ENCODE data around the gene BACH2.
"Not testable (repeated sequence)": the region's sequence is repeated elsewhere in the genome, so short reads cannot be mapped to it uniquely, and the experiment has no call there.

BACH2 gene

DNA sequence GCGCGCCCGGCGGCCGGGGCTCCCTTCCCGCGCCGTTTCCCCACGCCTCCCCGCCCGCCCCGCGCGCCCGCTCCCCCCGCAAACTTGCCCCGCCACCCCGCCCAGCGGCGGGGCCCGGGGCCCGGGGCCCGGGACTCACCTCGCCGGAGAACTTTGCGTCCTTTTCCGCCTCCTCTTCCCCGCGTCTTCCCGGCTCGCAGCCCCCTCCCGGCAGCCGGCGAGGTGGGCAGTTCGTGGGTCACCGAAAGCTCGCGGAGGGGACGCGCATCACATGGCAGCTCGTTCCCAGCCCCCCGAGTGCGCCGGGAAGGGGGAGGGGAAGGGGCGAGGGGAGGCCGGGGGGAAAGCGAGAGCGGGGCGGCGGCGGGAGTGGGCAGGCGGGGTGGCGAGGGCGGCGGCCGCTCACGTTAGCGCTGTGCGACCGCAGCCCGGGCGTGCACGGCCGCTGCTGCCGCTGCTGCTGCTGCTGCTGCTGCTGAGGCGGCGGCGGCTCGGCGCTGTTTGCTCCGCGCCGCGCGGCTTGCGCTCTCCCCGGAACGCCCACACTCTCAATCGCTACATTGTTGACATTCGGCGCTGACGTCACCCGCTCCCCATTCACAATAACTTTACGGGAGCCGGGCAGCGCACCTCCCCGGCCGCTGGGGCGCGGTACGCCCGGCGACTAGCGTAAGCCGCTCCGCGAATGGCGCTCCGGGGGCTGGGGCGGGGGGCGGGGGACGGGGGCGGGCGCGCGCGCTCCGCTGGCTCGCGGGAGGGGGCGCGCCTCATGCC, at the start of gene BACH2:
Gene BACH2, minus strand, starts transcription at position 503 of the 774 bp plus-strand sequence. CDS start 287,999 bp downstream, outside the sequence.
- DNase-seq, result peak; percentile 70

DNA sequence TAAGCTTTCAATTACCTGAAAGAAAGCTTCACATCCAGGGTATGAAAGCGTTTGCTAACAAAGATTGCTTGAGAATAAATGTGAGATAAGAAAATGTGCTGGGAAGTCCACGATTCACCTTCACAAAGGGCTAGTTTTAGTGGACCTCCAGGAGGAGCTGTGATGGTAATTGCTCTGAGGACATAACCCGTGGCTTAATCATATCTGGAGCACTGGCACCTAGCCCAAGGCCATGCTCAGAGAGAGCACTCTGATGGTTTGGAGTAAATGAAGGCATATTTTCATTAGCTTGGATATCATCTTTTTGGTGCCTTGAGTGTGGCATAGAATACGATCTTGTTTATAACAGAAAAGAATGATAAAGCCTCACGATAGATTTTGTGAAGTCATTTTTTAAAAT, 46.9 kb upstream of the BACH2 start:
- DNase-seq, result no peak

DNA sequence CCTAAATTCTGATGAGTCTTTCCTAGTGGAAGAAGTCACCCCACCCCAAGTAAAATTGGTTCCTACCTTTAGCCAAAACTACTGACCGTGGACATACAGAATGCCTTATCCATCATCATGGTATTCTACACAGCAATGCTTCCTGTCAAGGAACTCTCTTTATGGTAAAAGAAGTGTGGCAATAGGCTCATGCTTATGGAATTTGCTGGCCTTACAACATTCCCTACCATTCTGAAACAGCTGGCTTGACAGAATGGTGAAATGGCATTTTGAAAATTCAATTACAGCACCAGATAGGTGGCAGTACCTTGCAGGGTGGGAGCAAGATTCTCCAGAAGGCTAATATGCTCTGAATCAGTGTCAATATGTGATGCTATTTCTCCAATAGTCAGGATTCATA, 41.8 kb upstream of the BACH2 start:
- no peak for DNase-seq

DNA sequence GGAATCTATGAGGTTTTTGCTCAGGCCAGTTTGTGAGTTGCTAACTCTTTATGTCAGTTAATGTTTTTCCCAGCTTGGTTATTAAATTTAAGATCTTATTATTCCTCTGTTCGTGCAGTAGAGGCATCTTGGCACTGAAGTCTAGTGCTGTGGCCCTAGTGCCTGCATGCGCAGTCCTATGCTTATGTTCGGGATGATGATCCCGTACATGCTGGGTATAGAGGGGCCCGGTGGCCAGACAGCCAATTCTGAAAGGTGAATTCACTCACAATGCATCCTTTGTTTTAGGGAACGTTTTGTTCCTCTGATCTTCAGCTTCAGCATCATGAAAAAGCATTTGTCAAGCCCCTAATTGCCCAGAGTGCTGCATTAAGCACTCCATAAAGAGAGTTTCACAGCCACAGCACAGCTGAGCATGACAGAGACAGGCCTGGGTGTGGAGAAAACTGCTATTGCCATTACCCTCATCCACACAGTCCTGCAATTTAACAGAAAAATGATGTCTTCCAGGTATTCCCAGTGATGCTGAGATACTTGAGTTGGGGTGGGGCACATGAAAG, 39.8 kb upstream of the BACH2 start:
- no peak for DNase-seq

DNA sequence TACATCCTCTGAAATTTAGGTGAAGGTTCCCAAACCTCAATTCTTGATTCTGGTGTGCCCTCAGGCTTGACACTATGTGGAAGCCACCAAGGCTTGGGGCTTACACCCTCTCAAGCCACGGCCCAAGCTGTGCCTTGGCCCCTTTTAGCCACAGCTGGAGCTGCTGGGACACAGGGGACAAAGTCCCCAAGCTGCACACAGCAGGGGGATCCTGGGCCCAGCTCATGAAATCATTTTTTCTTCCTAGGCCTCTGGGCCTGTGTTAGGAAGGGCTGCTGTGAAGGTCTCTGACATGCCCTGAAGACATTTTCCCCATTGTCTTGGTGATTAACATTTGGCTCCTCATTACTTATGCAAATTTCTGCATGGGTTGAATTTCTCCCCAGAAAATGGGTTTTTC, 37.3 kb upstream of the BACH2 start:
- DNase-seq, result no peak

DNA sequence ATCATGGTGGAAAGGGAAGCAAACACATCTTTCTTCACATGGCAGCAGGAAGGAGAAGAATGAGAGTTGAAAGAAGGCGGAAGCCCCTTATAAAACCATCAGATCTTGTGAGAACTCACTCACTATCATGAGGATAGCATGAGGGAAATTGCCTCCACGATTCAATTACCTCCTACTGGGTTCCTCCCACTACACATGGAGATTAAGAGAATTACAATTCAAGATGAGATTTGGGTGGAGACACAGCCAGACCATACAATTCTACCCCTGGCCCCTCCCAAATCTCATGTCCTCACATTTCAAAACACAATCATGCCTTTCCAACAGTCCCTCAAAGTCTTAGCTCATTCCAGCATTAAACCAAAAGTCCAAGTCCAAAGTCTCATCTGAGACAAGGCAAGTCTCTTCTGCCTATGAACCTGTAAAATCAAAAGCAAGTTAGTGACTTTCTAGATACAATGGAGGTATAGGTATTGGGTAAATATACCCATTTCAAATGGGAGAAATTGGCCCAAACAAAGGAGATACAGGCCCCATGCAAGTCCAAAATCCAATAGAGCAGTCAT, 36.4 kb upstream of the BACH2 start:
- DNase-seq, result not testable (repeated sequence)

DNA sequence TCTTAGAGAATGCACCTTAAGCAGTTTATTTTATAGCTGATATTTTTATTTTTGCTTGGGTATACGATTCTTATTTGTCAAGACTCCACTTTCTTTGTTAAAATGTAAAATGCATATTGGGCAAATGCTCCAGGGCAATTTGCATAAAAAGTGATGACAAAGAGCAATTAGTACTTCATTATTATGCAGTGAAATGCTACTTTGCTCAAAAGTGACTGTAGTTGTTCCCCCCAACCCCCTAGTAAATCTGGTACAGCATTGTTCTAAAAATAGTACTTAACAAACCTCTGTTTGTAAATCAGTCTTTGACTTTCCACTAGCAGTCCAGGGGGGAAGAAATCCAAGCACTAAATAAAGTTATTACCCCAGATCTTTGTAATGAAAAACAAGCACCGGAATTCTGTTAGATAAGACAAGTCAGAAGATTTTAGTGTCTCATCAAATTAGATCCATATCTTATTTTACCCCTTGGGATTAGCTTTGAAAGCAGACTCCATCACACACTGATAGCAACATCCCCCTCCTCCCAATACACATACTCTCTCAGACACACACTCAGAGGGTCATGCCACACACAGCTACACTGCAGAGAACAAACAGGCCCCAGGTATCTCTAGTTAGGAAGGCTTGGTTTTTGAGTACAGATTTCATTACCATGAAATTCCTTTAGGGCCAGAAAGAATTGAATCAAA, 32.9 kb upstream of the BACH2 start:
- DNase-seq, result no peak

DNA sequence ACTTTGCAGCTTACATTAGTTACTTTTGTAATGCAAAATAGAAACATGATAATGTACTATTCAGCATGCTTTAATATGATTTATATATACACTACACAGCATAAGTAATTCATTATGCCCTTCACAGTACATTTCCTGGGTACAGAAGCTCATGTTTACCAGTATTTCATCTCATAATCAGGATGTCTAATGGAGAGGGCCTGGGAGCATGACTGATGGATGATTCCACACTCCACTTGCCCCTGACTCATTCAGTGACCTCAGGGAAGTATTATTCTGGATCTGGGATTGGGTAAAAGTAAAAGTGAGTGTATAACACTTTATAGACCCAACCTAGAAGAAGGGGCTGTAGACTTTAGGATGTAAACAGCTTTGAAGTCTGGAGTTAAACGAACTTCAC, 31.4 kb upstream of the BACH2 start:
- no peak for DNase-seq

DNA sequence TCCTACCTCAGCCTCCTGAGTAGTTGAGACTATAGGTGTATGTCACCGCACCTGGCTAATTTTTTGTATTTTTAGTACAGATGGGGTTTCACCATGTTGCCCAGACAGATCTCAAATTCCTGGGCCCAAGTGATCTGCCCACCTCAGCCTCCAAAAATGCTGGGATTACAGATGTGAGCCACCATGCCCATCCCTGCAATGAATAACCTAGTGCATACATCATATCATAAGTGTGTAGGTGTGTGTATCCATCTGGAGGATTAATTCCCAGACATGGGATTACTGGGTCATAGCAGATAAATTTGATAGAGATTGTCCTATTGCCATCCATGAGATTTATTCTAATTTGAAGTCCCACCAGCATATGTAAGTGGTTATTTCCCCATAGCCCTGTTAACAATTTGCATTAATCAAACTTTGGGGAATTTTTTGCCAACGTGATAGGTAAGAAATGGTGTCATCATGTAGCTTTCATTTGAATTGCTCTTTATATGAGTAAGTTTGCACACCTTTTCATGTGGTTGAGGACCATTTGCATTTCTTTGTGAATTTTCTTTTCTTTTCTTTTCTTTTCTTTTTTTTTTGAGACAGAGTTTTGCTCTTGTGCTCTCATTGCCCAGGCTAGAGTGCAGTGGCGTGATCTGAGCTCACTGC, 29.9 kb upstream of the BACH2 start:
- no peak for DNase-seq

DNA sequence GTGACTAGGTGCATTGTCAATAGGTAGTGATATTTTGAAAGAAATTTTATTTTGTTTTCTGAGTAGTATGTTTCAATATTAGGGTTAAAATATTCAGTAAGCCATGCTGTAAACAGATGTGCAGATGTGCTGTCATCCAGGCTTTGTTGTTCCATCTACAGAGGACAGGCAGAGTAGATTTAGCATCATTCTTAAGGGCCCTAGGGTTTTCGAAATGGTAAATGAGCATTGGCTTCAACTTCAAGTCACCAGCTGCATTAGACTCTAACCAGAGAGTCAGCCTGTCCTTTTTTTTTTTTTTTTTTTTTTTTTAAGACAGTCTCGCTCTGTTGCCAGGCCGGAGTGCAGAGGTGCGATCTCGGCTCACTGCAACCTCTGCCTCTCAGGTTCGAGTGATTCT, 27.1 kb upstream of the BACH2 start:
- no peak for DNase-seq

DNA sequence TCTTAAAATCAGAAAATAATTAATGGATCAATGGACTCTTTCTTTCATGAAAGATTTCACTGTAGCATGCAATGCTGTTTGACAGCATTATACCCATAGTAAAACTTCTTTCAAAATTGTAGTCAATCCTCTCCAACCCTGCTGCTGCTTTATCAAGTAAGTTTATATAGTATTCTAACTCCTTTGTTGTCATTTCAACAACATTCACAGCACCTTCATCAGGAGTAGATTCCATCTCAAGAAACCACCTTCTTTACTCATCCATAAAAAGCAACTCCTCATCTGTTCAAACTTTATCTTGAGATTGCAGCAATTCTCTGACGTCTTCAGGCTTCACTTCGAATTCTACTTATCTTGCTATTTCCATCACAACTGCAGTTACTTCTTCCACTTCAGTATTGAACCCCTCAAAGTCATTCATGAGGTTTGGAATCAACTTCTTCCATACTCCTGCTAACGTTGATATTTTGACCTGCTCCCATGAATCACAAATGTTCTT, 26.4 kb upstream of the BACH2 start:
- no peak for DNase-seq

DNA sequence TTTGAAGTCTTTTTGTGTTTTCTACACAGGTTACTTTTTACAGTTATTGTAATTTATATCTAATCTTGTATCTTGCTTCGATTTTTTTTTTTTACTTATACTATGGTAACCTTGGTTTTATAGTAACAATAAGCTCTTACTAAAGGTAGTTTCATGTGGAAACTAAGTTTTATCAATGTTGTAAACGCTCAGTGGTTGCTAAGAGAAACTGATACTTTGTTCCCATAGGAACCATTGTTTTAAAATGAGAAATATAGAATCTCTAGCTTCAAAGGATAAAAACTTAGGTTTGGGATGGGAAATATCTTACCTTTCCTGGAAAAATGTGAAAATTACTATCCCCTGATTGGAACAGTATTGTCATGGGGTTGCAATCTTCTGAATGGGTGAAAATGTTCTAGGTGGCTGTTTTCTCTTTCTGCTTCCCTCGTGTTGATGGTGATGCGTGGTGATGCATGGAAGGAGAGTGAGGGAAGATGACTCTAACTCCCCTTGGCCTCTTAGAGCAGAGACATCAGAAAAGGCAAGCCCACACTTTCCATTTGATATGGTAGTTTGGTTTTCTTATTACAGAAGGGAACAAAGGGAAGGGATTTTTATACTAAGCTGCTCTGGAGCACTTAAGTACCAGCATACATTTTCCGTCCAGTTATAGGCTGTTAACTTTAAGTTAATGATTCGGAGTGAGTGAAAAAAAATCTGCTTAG, 23.5 kb upstream of the BACH2 start:
- DNase-seq, result no peak

DNA sequence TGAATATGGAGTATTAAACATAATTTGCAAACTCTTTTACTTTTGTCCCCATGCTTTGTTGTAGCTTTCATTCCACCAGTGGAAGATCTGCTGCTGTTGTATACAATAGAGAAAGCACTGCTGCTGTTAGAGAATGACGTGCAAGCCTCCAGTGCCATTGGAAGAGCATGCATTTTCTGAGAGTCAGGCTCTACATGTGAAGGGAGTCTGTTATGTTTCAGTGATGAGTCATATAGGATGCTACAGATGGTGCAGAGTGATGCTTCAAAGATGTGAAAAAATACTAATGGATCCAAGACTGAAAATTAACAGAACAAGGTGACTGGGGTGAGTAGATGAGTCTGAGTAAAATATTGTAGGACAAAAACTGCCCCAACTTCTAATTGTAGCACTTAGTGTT, 22.4 kb upstream of the BACH2 start:
- DNase-seq, result no peak

DNA sequence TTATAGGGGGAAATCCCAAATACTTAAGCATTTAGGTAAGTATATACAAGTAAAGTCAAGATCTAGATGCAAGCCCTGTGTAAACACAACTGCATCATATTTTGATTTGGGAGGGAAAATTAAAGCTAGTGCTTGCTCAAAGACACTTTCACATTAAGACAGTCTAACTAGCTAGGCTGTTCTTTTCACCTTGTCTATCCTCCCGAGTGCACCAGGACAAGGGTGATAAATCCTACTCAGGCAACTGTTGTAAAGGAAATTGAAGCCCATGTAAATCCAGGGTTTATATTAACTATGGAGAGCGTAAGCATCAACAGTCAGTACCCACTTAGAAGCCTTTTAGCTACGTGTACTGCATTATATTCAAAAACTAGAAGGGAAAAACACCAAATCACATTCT, 19.3 kb upstream of the BACH2 start:
- no peak for DNase-seq

DNA sequence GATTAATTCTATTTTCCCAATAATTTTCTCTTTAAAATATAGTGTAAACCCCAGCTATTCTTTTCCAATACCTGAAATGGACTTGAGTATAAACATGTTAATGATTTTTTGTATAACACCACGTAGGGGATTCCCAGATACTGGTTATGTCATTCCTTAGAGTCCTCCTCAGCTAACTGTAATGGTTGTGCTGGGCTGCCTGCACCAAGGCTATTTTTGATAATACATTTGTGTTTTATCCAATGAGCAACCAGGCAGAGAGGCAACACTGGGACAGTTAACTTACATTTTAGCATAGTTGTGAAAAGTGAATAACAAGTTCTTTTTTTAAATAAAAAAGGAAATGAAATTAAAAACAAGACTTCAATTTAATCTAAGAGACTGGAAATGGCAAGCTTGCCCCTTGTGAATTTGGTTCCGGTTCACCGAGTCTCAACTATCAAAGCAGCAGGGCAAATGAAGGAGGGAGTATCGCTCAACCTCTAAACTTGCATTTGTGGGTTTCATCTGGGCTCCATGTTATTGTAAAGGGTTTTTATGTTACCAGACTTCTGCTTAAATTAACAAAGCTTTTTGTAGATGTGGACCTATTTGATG, 18.8 kb upstream of the BACH2 start:
- DNase-seq, result no peak

DNA sequence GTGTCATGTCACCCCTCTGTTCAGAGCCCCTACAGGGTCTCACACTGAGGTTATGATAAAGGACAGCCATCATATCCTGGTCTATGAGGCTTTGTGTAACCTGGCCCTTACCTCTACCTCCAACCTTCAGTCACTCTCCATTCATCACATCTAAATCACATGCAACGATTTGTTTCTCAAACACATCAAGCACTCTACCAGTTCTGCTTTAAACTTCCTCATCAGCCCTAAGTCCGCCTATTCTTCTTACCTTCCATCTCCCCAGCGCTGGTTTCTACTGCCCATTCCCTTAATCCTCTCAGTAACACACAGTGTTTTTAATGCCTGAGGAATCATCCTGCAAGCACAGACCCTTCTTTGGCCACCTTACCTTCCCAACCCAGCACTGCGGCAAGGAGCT, 17.9 kb upstream of the BACH2 start:
- no peak for DNase-seq

DNA sequence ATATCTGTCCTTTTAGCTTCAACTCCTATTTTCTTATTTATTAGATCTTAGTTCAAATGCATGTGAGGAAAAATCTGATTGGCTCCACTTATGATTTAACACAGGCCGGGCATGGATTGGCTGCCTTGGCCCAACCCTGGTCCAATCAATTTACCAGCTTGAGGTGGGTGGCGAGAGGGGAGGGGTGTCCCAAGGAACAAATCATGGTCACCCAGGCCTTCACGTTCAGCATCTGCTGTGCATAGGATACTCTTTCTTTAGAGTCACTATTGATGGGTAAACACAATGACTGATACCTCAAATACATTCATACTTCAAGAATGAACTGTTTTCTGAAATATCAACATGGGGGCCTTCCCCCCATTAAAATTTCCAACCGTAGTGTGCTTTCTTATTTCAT, 14.9 kb upstream of the BACH2 start:
- no peak for DNase-seq

DNA sequence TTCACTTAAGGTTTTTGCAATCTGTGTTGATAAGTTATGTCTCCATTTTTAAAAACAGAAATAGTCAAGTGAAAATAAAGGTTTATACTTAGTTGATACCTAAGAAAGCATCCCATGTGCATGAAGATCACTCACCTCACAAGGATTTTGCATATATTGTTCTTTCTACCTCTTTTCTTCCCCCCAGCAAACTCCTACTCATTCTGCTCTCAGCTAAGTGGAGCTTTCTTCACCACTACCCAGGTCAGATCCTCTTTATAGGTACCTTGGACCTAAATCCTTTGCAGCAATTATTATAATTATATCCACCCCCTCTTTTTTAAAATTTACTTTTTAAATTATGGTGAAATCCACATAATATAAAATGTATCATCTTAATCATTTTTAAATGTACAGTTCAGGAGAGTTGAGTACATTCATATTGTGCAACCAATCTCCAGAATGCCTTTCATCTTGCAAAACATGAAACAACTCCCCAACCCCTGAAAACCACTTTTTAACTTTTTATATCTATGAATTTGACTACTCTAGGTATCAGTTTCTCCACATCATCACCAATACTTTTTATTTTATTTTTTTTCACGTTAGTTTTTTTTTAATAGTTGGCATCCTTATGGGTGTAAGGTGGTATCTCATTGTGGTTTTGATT, 9.3 kb upstream of the BACH2 start:
- DNase-seq, result no peak

DNA sequence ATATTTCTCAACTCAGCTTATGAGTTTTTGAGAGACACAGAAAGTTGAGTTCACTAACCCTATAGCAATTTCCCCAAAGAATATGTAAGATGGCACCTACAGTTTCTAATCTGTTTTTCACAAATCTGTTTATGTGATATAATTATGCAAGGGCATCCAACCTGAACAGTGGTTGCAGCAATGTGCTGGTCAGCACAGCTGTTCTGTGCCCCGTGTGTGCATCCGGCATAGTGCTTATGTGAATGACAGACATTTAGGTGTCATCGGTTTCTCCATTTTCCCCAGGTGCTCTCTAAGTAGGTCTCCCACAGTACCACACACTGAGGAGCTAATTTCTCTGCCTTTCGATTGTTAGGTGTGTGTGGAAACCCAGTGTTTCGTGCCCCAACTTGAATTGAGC, 7.7 kb upstream of the BACH2 start:
- DNase-seq, result no peak

DNA sequence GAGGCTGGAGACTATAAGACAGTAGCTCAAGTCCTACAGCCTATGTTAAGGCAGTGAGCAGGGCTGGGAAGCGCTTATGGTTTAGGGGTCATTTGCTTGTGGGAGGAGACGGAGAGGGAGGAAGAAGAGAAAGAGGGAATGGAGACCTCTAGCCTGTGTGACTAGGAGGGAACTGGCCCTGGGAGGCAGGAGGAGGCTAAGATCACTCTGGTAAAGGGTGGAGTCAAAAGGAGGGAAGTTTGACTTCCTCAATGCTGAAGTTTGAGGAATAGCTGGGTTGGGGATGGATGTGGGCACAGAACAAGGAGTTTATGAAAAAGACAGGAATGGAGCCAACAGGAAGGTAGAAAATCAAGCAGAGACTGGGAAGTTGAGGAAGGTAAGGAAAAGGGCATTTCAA, 6.4 kb upstream of the BACH2 start:
- DNase-seq, result no peak

DNA sequence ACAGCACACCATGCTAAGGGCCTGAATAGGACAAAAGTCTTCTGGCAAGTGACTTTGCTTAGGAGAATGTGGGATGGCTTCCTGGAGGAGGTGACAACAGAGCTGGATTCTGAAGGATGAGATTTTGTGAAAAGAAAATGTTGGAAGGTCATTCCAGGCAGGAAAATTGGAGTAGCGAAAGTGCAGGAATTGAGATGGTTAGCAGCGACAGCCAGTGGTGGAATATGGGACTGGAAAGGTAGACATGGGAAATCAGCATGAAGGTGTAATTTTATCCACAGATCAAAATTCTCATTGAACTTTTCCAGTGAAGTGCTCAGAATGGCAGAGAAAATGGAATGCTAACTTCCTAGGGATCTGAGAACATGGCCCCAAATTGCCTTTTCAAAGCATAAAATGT, 5.7 kb upstream of the BACH2 start:
- no peak for DNase-seq

DNA sequence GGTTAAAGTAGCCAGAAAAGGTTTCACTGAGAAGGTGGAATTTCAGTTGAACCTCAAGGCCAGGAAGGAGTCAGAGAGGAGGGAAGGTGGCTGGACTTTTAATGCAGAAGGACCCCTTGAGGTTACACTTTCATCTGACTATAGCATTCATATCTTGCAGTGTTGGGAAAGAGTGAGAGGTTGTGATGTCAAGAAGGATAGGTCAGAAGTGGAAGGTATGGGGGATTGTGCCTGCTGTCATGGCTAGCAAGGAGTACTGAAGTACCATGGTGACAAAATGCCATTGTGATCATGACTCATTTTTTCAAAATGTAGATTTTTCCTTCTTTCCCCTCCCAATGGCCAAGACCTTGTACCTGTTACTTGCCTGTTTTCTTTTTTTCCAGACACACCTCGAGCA, 5.2 kb upstream of the BACH2 start:
- DNase-seq, result no peak
